ENCODE results near the gene SPTBN1. TPM values are rescaled to one million over a fixed set of nuclear protein-coding genes. Genes with fewer than 3 reads are reported as not detected.

The SPTBN1 gene
- total and polyA plus RNA-seq, 5 donors: 141 to 348 (median 331) TPM

DNA sequence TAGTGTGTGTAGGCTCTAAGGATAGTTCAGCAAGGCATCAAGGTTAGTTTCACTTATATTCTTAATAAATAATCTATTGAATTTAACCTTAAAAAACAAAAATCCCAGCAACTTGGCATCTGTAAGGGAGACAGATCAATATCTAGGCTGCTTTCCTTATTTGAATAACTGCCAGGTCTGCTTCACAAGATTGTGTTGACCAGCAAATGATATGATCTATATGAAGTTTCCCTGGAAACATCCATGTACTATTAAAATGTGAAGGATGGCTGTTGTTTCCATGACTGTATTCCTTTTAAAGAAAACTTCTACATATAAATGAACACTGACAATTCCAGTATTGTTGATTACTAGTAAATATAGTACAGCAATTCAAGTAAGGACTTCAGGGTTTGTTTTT, 109.4 kb downstream of the SPTBN1 start:
- Histone ChIP-seq H3K4me3 (ENCODE audit: low read length) (no peak overlapping the region), H3K27me3 (ENCODE audit: control insufficient read depth, insufficient read depth) (no peaks in the 10 kb centered on the region), H3K27ac (ENCODE audit: low read length) (no peak overlapping the region), H3K4me1 (ENCODE audit: control insufficient read depth, insufficient read depth, low read length) (peaks cover 19% of the 10 kb centered on the region), H3K9me3 (ENCODE audit: control insufficient read depth, low read length) (no peaks in the 10 kb centered on the region)
- DNase-seq (no peak), ATAC-seq (no peak)
- intact Hi-C loops (cut with DNase I): no loop called here

DNA sequence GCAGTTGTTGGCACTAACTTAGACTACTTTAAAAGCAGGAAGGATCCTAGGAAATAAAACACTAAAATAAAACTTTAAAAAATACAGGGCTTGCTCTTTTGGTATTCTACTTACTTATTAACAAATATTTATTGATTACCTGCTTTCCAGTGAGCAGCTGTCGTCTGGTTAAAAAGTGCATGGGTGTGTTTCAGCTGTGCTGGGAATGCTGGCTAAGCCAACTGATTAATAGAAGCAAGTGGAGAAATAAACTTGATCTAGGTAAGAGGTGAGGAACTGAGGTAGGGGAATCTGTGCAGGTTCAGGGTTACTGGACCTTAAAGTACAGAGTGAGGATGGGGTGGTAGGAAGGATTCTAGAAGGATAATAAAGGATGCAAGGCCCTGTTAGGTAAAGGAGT, 110.8 kb downstream of the SPTBN1 start:
- H3K27me3 ChIP-seq (ENCODE audit: control insufficient read depth, insufficient read depth): no peaks in the 10 kb centered on the region
- WGBS: 87% methylated on average over 1 of the region's 1 CpG
- peaks cover 18% of the 10 kb centered on the region for H3K4me1 ChIP-seq (ENCODE audit: control insufficient read depth, insufficient read depth, low read length)
- no peak for DNase-seq
- no peaks in the 10 kb centered on the region for H3K9me3 ChIP-seq (ENCODE audit: control insufficient read depth, low read length)
- no peak overlapping the region for H3K27ac ChIP-seq (ENCODE audit: low read length)
- ATAC-seq: no peak
- intact Hi-C loops (cut with DNase I): no loop called here
- no peak overlapping the region for H3K4me3 ChIP-seq (ENCODE audit: low read length)

DNA sequence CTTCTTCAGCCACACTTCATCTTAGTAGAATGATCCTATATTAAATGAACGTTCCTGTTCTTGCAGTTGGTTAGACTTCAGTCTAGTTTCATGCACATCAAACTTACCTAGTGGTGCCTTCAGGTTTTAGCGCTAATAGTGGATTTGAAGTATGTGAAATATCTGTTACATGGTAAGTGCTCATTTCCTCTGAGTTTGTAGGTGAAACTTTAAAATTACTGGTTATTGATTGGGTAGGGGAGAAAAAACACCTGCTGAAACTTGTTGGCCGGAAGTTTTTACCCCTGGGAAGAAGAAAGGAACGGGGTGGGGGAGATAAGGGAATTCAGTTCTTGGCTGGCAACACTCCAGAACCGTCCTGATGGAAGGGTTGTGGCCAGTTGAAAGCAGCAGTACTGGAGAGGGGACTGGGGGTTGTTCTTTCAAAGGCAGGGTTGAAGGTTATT, 112.8 kb downstream of the SPTBN1 start:
- no peaks in the 10 kb centered on the region for H3K9me3 ChIP-seq (ENCODE audit: control insufficient read depth, low read length)
- peaks cover 24% of the 10 kb centered on the region for H3K4me1 ChIP-seq (ENCODE audit: control insufficient read depth, insufficient read depth, low read length)
- no peak overlapping the region for H3K4me3 ChIP-seq (ENCODE audit: low read length)
- WGBS: 31% methylated on average over 5 of the region's 5 CpGs
- no peak for DNase-seq
- no peaks in the 10 kb centered on the region for H3K27me3 ChIP-seq (ENCODE audit: control insufficient read depth, insufficient read depth)
- peak overlapping the region; percentile 48 for H3K27ac ChIP-seq (ENCODE audit: low read length)
- intact Hi-C loops (cut with DNase I): no loop called here
- no peak for ATAC-seq

GRCh38 chr2:54569745-54570301, 113.7 kb downstream of the SPTBN1 start:
- ATAC-seq (no peak), DNase-seq (no peak)
- no peak overlapping the region for H3K4me3 ChIP-seq (ENCODE audit: low read length)
- H3K27me3 ChIP-seq (ENCODE audit: control insufficient read depth, insufficient read depth): no peaks in the 10 kb centered on the region
- intact Hi-C loops (cut with DNase I): no loop called here
- peaks cover 28% of the 10 kb centered on the region for H3K4me1 ChIP-seq (ENCODE audit: control insufficient read depth, insufficient read depth, low read length)
- H3K27ac ChIP-seq (ENCODE audit: low read length): peak overlapping the region; percentile 4
- no peaks in the 10 kb centered on the region for H3K9me3 ChIP-seq (ENCODE audit: control insufficient read depth, low read length)
- 82% methylated on average over 3 of the region's 3 CpGs for WGBS

DNA sequence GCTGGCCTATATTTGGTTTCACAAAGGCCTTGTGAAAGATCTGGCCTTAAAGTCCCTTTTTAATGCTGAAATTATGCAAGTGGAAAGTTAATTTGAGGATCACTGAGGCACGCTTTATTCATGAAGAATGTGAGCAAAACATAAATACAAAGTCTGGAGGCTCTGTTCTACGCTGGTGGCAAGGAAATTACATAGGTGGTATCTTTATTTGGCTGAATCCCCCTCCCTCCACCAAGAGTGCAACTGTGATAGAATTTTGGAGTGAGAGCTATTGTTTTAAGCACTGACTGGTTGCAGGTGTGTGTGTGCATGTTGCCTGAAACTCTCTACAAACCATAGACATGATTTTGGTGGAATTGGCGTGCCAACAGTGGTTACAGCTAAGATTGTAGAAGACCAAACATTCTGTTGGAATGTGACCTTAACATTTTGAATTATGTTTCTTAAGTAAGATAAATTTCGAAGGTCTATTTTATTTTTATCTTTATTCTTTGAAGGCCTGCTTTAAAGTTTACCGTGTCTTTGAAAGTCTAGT, 114.3 kb downstream of the SPTBN1 start:
- Histone ChIP-seq H3K4me1 (ENCODE audit: control insufficient read depth, insufficient read depth, low read length) (peaks cover 29% of the 10 kb centered on the region), H3K27ac (ENCODE audit: low read length) (peak overlapping the region; percentile 36), H3K27me3 (ENCODE audit: control insufficient read depth, insufficient read depth) (no peaks in the 10 kb centered on the region), H3K4me3 (ENCODE audit: low read length) (no peak overlapping the region), H3K9me3 (ENCODE audit: control insufficient read depth, low read length) (no peaks in the 10 kb centered on the region)
- DNase-seq: no peak
- intact Hi-C loops (cut with DNase I): no loop called here
- WGBS: 59% methylated on average over 5 of the region's 5 CpGs
- ATAC-seq: no peak

DNA sequence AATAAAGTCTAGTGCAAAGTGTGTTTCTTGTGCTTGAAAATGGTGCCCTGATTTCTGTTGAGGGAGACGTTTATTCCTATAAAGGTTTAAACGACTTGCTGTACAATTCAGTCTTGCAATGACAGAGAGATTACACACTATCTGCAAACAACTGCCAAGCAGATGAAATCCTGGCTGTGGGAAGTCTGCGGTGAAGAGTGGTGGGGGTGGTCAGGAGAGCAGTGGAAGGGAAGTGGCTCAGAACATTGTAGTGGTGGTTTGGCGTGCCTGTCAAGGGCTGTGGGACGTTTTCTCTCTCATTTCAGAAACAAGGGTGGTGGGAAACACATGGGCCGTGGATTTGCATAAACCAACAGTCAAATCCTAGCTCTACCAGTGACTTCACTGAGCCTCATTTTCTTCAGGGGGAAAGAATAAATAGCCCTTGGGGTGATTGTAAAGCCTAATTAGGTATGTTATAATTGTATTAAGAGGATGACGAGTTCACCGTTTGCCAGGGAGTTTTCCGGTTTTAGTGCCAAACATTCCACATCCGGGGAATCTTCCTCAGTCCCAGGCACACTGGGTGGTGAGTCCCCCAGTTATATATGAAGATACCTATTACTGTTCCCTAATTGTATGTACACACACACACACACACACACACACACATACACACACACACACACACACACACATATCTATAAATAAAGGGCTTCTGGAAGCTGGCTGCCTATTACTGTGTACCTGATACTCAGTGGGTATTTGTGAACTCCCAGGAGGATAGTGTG, 115.0 kb downstream of the SPTBN1 start:
- peak in 2 of 3 donors; percentile 41 to 61 for DNase-seq
- intact Hi-C loops (cut with DNase I): no loop called here
- H3K27me3 ChIP-seq (ENCODE audit: control insufficient read depth, insufficient read depth): no peaks in the 10 kb centered on the region
- H3K4me3 ChIP-seq (ENCODE audit: low read length): no peak overlapping the region
- H3K9me3 ChIP-seq (ENCODE audit: control insufficient read depth, low read length): no peaks in the 10 kb centered on the region
- peaks cover 31% of the 10 kb centered on the region for H3K4me1 ChIP-seq (ENCODE audit: control insufficient read depth, insufficient read depth, low read length)
- ATAC-seq: peak; percentile 48 to 74
- 5% methylated on average over 10 of the region's 10 CpGs for WGBS
- H3K27ac ChIP-seq (ENCODE audit: low read length): peak overlapping the region; percentile 9

DNA sequence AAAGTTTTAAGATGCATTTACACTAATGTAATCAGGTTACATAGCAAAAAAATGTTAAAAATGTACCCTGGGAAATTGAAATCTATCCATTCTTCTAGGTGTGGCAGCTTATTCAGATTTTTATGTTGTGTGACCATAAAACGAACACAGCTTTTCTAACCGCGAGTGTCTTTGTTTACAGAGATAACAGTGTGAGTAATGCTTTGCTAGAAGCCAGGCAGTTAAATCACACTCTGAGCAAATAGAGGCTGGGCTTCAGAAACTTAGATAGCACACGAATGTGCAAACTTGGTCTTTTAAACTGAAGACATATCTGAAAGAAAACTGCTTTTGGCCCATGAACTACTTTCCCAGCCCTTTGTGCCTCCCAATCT, 116.1 kb downstream of the SPTBN1 start:
- 7% methylated on average over 4 of the region's 4 CpGs for WGBS
- H3K9me3 ChIP-seq (ENCODE audit: control insufficient read depth, low read length): no peaks in the 10 kb centered on the region
- no peak for DNase-seq
- peak; percentile 78 to 81 for ATAC-seq
- H3K4me1 ChIP-seq (ENCODE audit: control insufficient read depth, insufficient read depth, low read length): peaks cover 39% of the 10 kb centered on the region
- intact Hi-C loops (cut with DNase I): no loop called here
- H3K27me3 ChIP-seq (ENCODE audit: control insufficient read depth, insufficient read depth): no peaks in the 10 kb centered on the region
- H3K4me3 ChIP-seq (ENCODE audit: low read length): no peak overlapping the region
- no peak overlapping the region for H3K27ac ChIP-seq (ENCODE audit: low read length)

DNA sequence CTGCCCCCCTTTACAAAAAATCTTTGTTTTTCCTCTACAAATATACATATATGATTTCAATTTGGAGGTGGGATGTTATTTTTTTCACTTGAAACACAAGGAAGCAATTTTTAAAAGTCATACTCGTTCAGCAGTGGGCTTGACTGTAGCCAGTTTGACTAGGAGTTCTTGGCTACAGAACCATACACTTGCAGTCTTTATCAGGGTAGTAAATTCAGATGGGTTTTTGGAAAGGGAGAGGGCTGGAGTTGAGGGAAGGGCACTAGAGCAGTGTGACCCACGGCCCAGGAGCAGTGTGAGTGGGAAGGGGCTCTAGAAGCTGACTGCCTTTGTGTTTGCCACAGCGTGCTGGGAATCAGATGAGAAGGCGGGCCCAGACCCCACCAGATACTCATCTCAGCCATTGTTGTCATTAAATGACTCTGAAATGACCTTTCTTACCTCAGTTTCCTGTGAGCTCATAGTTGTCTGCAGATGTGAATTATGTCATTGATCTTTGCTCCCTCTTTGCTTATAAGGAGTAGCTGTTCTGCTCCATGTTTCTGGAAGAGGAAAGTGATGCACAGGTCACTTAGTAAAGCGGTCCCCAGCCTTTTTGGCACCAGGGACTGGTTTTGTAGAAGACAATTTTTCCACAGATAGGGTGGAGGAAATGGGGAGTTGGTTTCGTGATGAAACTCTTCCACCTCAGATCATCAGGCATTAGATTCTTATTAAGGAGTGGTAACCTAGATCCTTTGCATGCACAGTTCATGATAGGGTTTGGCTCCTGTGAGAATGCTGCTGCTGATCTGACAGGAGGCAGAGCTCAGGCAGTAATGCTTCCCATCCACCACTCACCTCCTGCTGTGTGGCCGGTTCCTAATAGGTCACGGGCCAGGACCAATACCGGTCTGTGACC, 116.8 kb downstream of the SPTBN1 start:
- intact Hi-C loops (cut with DNase I): no loop called here
- H3K9me3 ChIP-seq (ENCODE audit: control insufficient read depth, low read length): no peaks in the 10 kb centered on the region
- DNase-seq: no peak
- peak in 1 of 2 donors; percentile 44 for ATAC-seq
- no peaks in the 10 kb centered on the region for H3K27me3 ChIP-seq (ENCODE audit: control insufficient read depth, insufficient read depth)
- no peak overlapping the region for H3K4me3 ChIP-seq (ENCODE audit: low read length)
- 45% methylated on average over 9 of the region's 9 CpGs for WGBS
- peaks cover 45% of the 10 kb centered on the region for H3K4me1 ChIP-seq (ENCODE audit: control insufficient read depth, insufficient read depth, low read length)
- H3K27ac ChIP-seq (ENCODE audit: low read length): peak overlapping the region; percentile 94

GRCh38 chr2:54573537-54573919, 117.4 kb downstream of the SPTBN1 start:
- 60% methylated on average over 5 of the region's 5 CpGs for WGBS
- Histone ChIP-seq H3K4me1 (ENCODE audit: control insufficient read depth, insufficient read depth, low read length) (peaks cover 47% of the 10 kb centered on the region), H3K27ac (ENCODE audit: low read length) (peak overlapping the region; percentile 16), H3K9me3 (ENCODE audit: control insufficient read depth, low read length) (no peaks in the 10 kb centered on the region), H3K27me3 (ENCODE audit: control insufficient read depth, insufficient read depth) (no peaks in the 10 kb centered on the region), H3K4me3 (ENCODE audit: low read length) (no peak overlapping the region)
- DNase-seq (no peak), ATAC-seq (no peak)
- intact Hi-C loops (cut with DNase I): no loop called here

- Histone ChIP-seq H3K9me3 (ENCODE audit: control insufficient read depth, low read length) (no peaks in the 10 kb centered on the region), H3K4me3 (ENCODE audit: low read length) (no peak overlapping the region), H3K27ac (ENCODE audit: low read length) (no peak overlapping the region), H3K4me1 (ENCODE audit: control insufficient read depth, insufficient read depth, low read length) (peaks cover 46% of the 10 kb centered on the region), H3K27me3 (ENCODE audit: control insufficient read depth, insufficient read depth) (no peaks in the 10 kb centered on the region)
- WGBS: 38% methylated on average over 9 of the region's 9 CpGs
- peak in 1 of 3 donors; percentile 42 for DNase-seq
- intact Hi-C loops (cut with DNase I): no loop called here
- peak; percentile 30 to 75 for ATAC-seq
Measured at GRCh38 chr2:54574107-54574859, 118.2 kb downstream of the SPTBN1 start.
